KMS-11 (cell line): Measurements from ENCODE around the gene MSX2.

Source experiments
- H2AFZ ChIP-seq: fragments of 200-600 bp; sonication (generic); 2 replicates; pipeline ENCODE4 v1.6.1; 2016; ENCODE audit warnings: antibody characterized with exemption, mixed run types, low read depth
- H3K27ac ChIP-seq: fragments of 200-600 bp; sonication (generic); 2 replicates; pipeline ENCODE4 v1.6.1; 2016; ENCODE audit warnings: mild to moderate bottlenecking, mixed run types
- H3K27me3 ChIP-seq: fragments of 200-600 bp; sonication (generic); 2 replicates; pipeline ENCODE4 v1.6.1; 2017; ENCODE audit warnings: mild to moderate bottlenecking, low read depth, mixed run types, moderate library complexity; ENCODE audit not compliant: insufficient read depth
- H3K36me3 ChIP-seq: fragments of 200-600 bp; sonication (generic); 2 replicates; pipeline ENCODE4 v1.6.1; 2017; ENCODE audit warnings: mild to moderate bottlenecking, mixed run types; ENCODE audit not compliant: insufficient read depth
- H3K4me1 ChIP-seq: fragments of 200-600 bp; sonication (generic); 2 replicates; pipeline ENCODE4 v1.6.1; 2016; ENCODE audit warnings: mild to moderate bottlenecking, low read depth, mixed run types; ENCODE audit not compliant: poor library complexity, severe bottlenecking
- H3K4me2 ChIP-seq: fragments of 200-600 bp; sonication (generic); 2 replicates; pipeline ENCODE4 v1.7.0; 2016; ENCODE audit warnings: mild to moderate bottlenecking, mixed run types
- H3K4me3 ChIP-seq: fragments of 200-600 bp; sonication (generic); IDR thresholded peaks from 2 replicates; pipeline ENCODE4 v1.6.1; 2017; ENCODE audit warnings: low read depth, low read length, mixed read lengths; ENCODE audit not compliant: insufficient read depth
- H3K79me2 ChIP-seq: fragments of 200-600 bp; sonication (generic); 2 replicates; pipeline ENCODE4 v1.6.1; 2016; ENCODE audit warnings: low read depth, mixed run types; ENCODE audit not compliant: insufficient read depth
- H3K9ac ChIP-seq: fragments of 200-600 bp; sonication (generic); 2 replicates; pipeline ENCODE4 v1.6.1; 2016; ENCODE audit warnings: mild to moderate bottlenecking, mixed run types
- H4K20me1 ChIP-seq: fragments of 200-600 bp; sonication (generic); 2 replicates; pipeline ENCODE4 v1.6.1; 2016; ENCODE audit warnings: mild to moderate bottlenecking, mixed run types; ENCODE audit not compliant: insufficient read depth
- CTCF ChIP-seq: fragments of 200-600 bp; sonication (generic); conservative IDR thresholded peaks from 2 replicates; pipeline ENCODE4 v1.6.1; 2017; ENCODE audit warnings: low read depth, mild to moderate bottlenecking, antibody characterized with exemption, low read length, moderate library complexity, mixed read lengths

Gene MSX2

GRCh38 chr5:174736777-174737176, 12.4 kb downstream of the MSX2 start:
- no peak overlapping the region for H3K9ac ChIP-seq
- no peaks in the 10 kb centered on the region for H3K36me3 ChIP-seq
- no peaks in the 10 kb centered on the region for H3K79me2 ChIP-seq
- no peak overlapping the region for H2AFZ ChIP-seq
- no peak overlapping the region for H3K27ac ChIP-seq
- H3K27me3 ChIP-seq: no peaks in the 10 kb centered on the region
- H3K4me3 ChIP-seq: no peak overlapping the region
- H3K4me2 ChIP-seq: no peak overlapping the region
- no peak for TF ChIP-seq CTCF
- no peaks in the 10 kb centered on the region for H4K20me1 ChIP-seq
- H3K4me1 ChIP-seq: no peaks in the 10 kb centered on the region

- Histone ChIP-seq H3K4me1 (no peaks in the 10 kb centered on the region), H3K27ac (no peak overlapping the region), H2AFZ (no peak overlapping the region), H4K20me1 (no peaks in the 10 kb centered on the region), H3K36me3 (no peaks in the 10 kb centered on the region), H3K79me2 (no peaks in the 10 kb centered on the region), H3K4me3 (no peak overlapping the region), H3K4me2 (no peak overlapping the region), H3K27me3 (no peaks in the 10 kb centered on the region), H3K9ac (no peak overlapping the region)
- no peak for TF ChIP-seq CTCF
Measured at GRCh38 chr5:174737330-174737729, 12.9 kb downstream of the MSX2 start.

GRCh38 chr5:174741352-174741751, 17.0 kb downstream of the MSX2 start:
- Histone ChIP-seq H3K27me3 (no peaks in the 10 kb centered on the region), H3K9ac (no peak overlapping the region), H2AFZ (no peak overlapping the region), H3K36me3 (no peaks in the 10 kb centered on the region), H3K27ac (no peak overlapping the region), H3K4me3 (no peak overlapping the region), H4K20me1 (no peaks in the 10 kb centered on the region), H3K79me2 (no peaks in the 10 kb centered on the region), H3K4me2 (no peak overlapping the region), H3K4me1 (no peaks in the 10 kb centered on the region)
- TF ChIP-seq CTCF: no peak

DNA sequence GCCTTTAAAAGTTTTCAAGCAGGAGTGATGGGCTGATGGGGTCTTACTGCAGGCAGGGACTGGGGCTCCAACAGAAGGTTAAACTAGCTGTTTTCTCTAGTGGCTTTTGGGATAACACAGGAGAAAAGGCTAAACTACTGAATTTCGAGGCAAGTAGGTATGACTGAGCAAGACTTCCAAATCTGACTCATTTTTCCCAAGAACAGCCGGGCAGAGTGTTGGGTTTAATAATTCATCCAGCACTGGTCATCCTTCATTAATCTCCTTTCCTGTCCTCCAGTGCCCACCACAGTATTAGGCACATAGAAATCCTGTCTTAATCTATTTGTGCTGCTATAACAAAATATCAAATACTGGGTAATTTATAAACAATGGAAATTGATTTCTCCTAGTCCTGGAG, 20.5 kb downstream of the MSX2 start:
- no peak overlapping the region for H2AFZ ChIP-seq
- H3K36me3 ChIP-seq: no peaks in the 10 kb centered on the region
- H4K20me1 ChIP-seq: no peaks in the 10 kb centered on the region
- no peaks in the 10 kb centered on the region for H3K27me3 ChIP-seq
- H3K27ac ChIP-seq: no peak overlapping the region
- no peak overlapping the region for H3K9ac ChIP-seq
- no peak overlapping the region for H3K4me2 ChIP-seq
- no peak for TF ChIP-seq CTCF
- no peak overlapping the region for H3K4me3 ChIP-seq
- no peaks in the 10 kb centered on the region for H3K4me1 ChIP-seq
- H3K79me2 ChIP-seq: no peaks in the 10 kb centered on the region

DNA sequence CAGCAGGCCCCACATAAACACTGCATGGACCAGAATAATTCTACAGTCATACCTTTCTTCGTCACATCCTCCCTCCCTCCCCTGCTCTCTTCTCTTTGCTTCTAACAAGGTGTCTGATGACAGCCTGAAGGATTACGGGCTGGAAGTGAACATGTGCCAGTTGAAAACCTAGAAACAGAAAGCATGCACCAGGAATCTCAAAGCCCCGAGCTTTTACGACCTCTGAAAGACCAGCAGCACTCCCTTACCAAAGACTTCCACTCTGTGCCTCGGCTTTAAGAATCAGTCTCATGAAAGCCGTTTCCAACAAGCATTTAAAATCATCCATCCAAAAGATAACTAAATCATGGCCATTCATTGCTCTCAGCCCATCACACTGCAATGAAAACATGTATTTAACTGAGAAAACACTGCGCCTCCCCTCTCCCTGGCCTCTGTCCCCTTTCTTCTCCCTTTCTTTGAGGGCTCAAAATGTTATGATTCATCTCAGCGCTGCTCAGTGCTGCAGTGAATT, 21.3 kb downstream of the MSX2 start:
- Histone ChIP-seq H3K4me3 (no peak overlapping the region), H3K4me1 (no peaks in the 10 kb centered on the region), H3K9ac (no peak overlapping the region), H3K4me2 (no peak overlapping the region), H3K27me3 (no peaks in the 10 kb centered on the region), H3K36me3 (no peaks in the 10 kb centered on the region), H2AFZ (no peak overlapping the region), H4K20me1 (no peaks in the 10 kb centered on the region), H3K27ac (no peak overlapping the region), H3K79me2 (no peaks in the 10 kb centered on the region)
- no peak for TF ChIP-seq CTCF
